ENCODE measurements around the gene COPG2.

DNA sequence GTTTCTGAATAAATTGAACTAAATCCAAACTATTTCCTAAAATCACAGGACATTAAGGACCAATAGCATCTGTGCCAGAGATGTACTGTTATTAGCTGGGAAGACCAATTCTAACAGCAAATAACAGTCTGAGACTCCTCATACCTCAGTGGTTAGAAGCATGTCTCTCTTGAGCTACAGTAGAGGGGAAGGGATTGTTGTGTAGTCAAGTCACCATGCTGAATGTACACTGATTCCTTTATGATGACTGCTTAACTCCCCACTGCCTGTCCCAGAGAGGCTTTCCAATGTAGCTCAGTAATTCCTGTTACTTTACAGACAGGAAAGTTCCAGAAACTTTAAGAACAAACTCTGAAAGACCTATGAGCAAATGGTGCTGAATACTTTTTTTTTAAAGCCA, 162.8 kb downstream of the COPG2 start:
- no peak for TF ChIP-seq EZH2phosphoT487 (IDR thresholded peaks at IDR 0.05; ENCODE audit: low read depth, severe bottlenecking, unreplicated experiment)
- TF ChIP-seq CTCF (IDR thresholded peaks at IDR 0.05; ENCODE audit: poor library complexity), result no peak
- no peak for TF ChIP-seq EZH2 (IDR thresholded peaks at IDR 0.05; ENCODE audit: borderline replicate concordance)

All from hepatocyte (in vitro differentiated cells).